ENCODE results near the gene SLC25A30.

DNA sequence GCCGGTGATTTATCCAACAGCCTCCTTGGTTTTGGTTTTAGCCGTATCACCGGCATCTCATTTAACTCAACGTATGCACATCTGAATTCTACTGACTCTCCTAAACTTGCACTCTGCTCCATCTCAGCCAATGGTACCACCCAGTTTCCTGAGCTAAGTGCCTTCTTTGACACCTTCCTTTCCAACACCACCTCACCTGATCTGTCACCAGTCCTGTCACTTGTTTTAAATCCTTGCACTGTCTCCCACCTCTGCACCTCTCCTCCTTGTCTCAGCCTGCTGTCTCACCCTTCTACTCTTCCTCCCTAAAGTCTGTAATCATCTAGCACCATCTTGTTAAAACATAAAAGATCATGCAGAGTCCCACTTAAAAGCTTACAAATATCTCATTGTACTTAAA is 49.1 kb downstream of the SLC25A30 start:
- TF ChIP-seq, protein P1, sequence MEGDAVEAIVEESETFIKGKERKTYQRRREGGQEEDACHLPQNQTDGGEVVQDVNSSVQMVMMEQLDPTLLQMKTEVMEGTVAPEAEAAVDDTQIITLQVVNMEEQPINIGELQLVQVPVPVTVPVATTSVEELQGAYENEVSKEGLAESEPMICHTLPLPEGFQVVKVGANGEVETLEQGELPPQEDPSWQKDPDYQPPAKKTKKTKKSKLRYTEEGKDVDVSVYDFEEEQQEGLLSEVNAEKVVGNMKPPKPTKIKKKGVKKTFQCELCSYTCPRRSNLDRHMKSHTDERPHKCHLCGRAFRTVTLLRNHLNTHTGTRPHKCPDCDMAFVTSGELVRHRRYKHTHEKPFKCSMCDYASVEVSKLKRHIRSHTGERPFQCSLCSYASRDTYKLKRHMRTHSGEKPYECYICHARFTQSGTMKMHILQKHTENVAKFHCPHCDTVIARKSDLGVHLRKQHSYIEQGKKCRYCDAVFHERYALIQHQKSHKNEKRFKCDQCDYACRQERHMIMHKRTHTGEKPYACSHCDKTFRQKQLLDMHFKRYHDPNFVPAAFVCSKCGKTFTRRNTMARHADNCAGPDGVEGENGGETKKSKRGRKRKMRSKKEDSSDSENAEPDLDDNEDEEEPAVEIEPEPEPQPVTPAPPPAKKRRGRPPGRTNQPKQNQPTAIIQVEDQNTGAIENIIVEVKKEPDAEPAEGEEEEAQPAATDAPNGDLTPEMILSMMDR (IDR thresholded peaks at IDR 0.05): no peak
- no peak for TF ChIP-seq POLR2A (IDR thresholded peaks at IDR 0.05)

Data from right lobe of liver (tissue), 4 donors.